Adrenal gland (tissue), 12 donors: Measurements from ENCODE around the gene RAB34. TPM values are rescaled to one million over a fixed set of nuclear protein-coding genes. Genes with fewer than 3 reads are reported as not detected.

Experiments used
- DNase-seq, 7 donors: peaks; one replicate each; pipeline ENCODE4 v3.0.0-alpha.2; 2019 to 2020
- H3K27ac ChIP-seq, 5 donors: fragments of 200-600 bp; sonication (generic) in 4 of 5; 1 replicate in 3 of 5; 2 replicates in 2 of 5; pipeline versions ENCODE4 v1.5.1 to v1.8.0; 2016 to 2020; ENCODE audit warnings: mild to moderate bottlenecking in 1 of 5
- H3K27me3 ChIP-seq: fragments of 200-600 bp; 2 replicates; pipeline ENCODE4 v1.8.0; 2021
- H3K36me3 ChIP-seq, 2 donors: fragments of 200-600 bp; replicated peaks in 1 of 2; 1 replicate in 1 of 2; 2 replicates in 1 of 2; pipeline versions ENCODE4 v1.5.1 to v1.8.0; 2018 to 2022
- H3K4me1 ChIP-seq, 2 donors: fragments of 200-600 bp; replicated peaks in 1 of 2; 1 replicate in 1 of 2; 2 replicates in 1 of 2; pipeline versions ENCODE4 v1.5.1 to v1.8.0; 2018 to 2021
- H3K4me3 ChIP-seq, 4 donors: fragments of 200-600 bp; sonication (generic) in 3 of 4; one replicate each; pipeline ENCODE4 v1.5.1; 2016 to 2018
- H3K9me3 ChIP-seq, 3 donors: fragments of 200-600 bp; sonication (generic) in 1 of 3; replicated peaks in 1 of 3; 1 replicate in 2 of 3; 2 replicates in 1 of 3; pipeline versions ENCODE4 v1.5.1 to v1.8.0; 2016 to 2021
- POLR2A ChIP-seq, 2 donors: fragments of 450-650 bp; IDR thresholded peaks; one replicate each; pipeline ENCODE4 v1.6.1; 2017; ENCODE audit warnings: antibody characterized with exemption in 2 of 2, mild to moderate bottlenecking in 2 of 2, moderate library complexity in 1 of 2
- WGBS, 4 donors: extraction: QIAGEN DNeasy Blood & Tissue Kit in 2 of 4; methylation state at CpG; one replicate each; pipeline versions ENCODE4 v1.1.5 to v1.1.7; 2013 to 2017; 5-methylcytosine and 5-hydroxymethylcytosine counted together
- intact Hi-C, 2 donors: fragments of 100-400 bp; cut with DNase I; formaldehyde crosslinking; loops; one replicate each; pipeline versions ENCODE4 v1.14.1 to v1.15.0; 2022 to 2023
- polyA plus RNA-seq, 3 donors: library from polyadenylated mRNA; stranded (reverse); fragments of 200-250 nt in 2 of 3; fragments of 350-450 nt in 1 of 3; fragmentation: Illumina TruSeq in 1 of 3; extraction: RNeasy Lipid Tissue Mini Kit (QIAGEN cat#74804) in 1 of 3; gene quantifications; one replicate each; pipeline ENCODE4 v1.2.3, GENCODE V29; 2013 to 2014
- total RNA-seq, 9 donors: library from RNA; depleted of rRNA in 4 of 9; stranded (reverse); fragments of >200 nt in 4 of 9; fragments of 120-200 nt in 1 of 9; fragmentation: NEBNext Ultra II Directional in 1 of 9; extraction: Animal tissue kit (Norgen Biotek cat#: 25700) in 1 of 9; gene quantifications; one replicate each; pipeline versions ENCODE4 v1.1.0 to v1.2.4, GENCODE V29; 2013 to 2023
- TF ChIP-seq, protein P1 (sequence below), 6 experiments: fragments of 450-650 bp in 4 of 6; fragments of 200-600 bp in 2 of 6; sonication (generic) in 1 of 6; IDR thresholded peaks; 1 replicate in 5 of 6; 2 replicates in 1 of 6; pipeline versions ENCODE4 v1.5.1 to v1.8.0; 2016 to 2021; ENCODE audit warnings: antibody characterized with exemption in 6 of 6, mild to moderate bottlenecking in 2 of 6, moderate library complexity in 1 of 6
- donor health status: healthy with polysubstance abuse.
- donor health status: Bipolar disorder and iron deficiency.
- donor health status: DM: yes; HTN: yes; CAD: no.
- donor health status: DM: no; HTN: no; CAD: no.
- donor health status: DM: no; HTN: no; CAD: no.
- donor health status: DM: yes; HTN: yes; CAD: no.

Gene RAB34
- total and polyA plus RNA-seq, 12 donors: 111 to 332 (median 146) TPM

DNA sequence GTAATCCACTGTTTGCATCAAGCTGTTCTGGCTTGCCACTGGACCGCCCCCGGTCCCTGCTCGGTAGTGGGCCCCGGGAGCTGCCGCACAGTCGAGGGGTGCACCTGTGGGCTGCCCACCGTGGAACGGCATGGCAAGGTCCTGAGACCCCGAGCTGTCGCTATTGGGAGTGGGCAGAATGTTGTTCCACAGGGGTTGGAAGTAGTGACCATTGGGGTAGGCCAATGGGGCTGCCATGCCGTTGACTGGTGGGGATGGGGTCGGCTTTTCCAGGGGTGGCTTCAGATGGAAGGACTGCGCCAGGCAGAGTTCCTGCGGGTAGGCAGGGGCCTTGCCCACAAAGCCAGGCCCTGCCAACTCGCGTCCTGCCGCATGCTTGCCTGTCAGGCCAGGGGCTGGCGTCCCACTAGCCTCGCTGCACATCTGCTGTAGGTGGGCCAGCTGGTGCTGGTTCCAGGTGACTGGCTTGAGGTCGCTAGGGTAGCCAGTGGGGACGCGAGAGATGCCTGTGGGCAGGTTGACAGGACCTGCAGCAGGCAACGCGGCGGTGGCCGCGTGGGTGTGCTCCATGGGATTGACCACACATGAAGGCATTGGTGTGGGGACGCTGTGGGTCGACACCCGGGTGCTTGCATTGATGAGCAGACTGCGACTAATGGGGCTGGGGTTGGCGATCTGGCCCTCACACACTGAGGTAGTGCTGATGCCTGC is 40.9 kb upstream of the RAB34 start:
- H3K27me3 ChIP-seq: no peaks in the 10 kb centered on the region
- intact Hi-C loops: loop anchor here in 1 of 2 donors (10.0 kb wide), 2 partner anchors 86 to 156 kb away; partner anchors contain the start of gene FAM222B
- H3K27ac ChIP-seq: no peak overlapping the region
- no peaks in the 10 kb centered on the region for H3K9me3 ChIP-seq
- WGBS, 4 donors: 96 to 97% (median 96%) methylated on average over 21 to 32 of the region's 32 CpGs
- TF ChIP-seq, protein P1, sequence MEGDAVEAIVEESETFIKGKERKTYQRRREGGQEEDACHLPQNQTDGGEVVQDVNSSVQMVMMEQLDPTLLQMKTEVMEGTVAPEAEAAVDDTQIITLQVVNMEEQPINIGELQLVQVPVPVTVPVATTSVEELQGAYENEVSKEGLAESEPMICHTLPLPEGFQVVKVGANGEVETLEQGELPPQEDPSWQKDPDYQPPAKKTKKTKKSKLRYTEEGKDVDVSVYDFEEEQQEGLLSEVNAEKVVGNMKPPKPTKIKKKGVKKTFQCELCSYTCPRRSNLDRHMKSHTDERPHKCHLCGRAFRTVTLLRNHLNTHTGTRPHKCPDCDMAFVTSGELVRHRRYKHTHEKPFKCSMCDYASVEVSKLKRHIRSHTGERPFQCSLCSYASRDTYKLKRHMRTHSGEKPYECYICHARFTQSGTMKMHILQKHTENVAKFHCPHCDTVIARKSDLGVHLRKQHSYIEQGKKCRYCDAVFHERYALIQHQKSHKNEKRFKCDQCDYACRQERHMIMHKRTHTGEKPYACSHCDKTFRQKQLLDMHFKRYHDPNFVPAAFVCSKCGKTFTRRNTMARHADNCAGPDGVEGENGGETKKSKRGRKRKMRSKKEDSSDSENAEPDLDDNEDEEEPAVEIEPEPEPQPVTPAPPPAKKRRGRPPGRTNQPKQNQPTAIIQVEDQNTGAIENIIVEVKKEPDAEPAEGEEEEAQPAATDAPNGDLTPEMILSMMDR (IDR thresholded peaks at IDR 0.05): no peak
- no peak for TF ChIP-seq POLR2A (IDR thresholded peaks at IDR 0.05)
- no peak for DNase-seq
- H3K36me3 ChIP-seq: peaks cover 0 to 24% of the 10 kb centered on the region in 2 donors
- no peaks in the 10 kb centered on the region for H3K4me1 ChIP-seq
- no peak overlapping the region for H3K4me3 ChIP-seq

DNA sequence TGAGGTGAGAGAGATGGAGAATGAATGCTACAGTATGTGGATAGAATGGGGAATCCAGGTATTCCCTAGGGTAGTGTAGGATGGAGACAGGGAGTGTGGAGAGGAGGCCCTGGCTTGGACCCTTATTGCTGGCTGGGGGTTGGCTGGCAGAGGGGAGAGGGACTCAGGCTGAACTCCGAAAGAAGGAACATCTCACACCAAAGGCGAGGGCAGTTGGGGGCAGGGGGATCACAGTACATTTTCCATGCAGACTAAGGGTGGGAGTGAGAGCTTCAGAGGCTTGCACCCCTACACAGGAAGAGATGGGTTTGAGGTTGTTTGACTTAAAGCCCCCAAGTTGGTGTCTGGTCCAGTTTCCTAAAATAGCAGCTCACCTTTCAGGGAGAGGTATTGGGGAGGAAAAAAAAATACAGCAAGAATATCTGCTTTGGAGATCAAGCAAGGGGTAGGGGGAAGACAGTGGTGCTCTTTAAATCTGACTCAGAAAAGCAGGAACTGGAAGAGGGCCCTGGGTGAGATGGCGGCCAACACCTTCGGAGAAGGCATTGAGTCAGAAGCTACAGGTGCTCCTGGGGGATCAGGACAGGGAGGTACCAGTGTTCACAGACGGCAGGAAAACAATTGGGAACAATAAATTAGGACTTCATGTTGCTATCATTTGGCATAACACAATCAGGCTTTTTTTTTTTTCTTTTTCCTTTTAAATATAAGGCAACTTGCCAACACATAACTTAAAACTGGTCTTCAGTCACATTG is 38.6 kb upstream of the RAB34 start:
- intact Hi-C loops: loop anchor here in 1 of 2 donors (10.0 kb wide), 2 partner anchors 89 to 159 kb away; partner anchors contain the start of gene FAM222B
- H3K27me3 ChIP-seq: no peaks in the 10 kb centered on the region
- no peak for TF ChIP-seq POLR2A (IDR thresholded peaks at IDR 0.05)
- TF ChIP-seq, protein P1 (IDR thresholded peaks at IDR 0.05): no peak
- no peak overlapping the region for H3K4me3 ChIP-seq
- H3K36me3 ChIP-seq: peaks cover 0 to 24% of the 10 kb centered on the region in 2 donors
- no peaks in the 10 kb centered on the region for H3K9me3 ChIP-seq
- no peak overlapping the region for H3K27ac ChIP-seq
- DNase-seq: no peak
- 71 to 79% (median 75%) methylated on average over 5 of the region's 5 CpGs for WGBS, 4 donors
- no peaks in the 10 kb centered on the region for H3K4me1 ChIP-seq

DNA sequence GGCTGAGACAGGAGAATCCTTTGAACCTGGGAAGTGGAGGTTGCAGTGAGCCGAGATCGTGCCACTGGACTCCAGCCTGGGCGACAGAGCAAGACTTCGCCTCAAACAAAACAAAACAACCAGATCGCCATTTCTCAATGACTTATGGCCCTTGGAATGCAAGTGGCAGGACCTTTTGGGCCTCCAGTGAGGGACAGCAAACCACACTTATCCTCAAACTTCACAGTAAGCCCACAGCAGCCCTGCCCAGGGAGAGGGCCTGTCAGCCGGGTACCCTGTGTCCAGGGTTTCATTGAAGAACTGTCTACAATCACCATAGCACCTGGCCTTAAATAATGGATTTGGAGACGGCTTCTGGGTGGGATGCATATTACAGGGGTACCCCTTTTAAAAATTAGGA is 37.8 kb upstream of the RAB34 start:
- Histone ChIP-seq H3K27ac (no peak overlapping the region), H3K4me3 (no peak overlapping the region), H3K9me3 (no peaks in the 10 kb centered on the region), H3K4me1 (no peaks in the 10 kb centered on the region), H3K27me3 (no peaks in the 10 kb centered on the region), H3K36me3 (peaks cover 0 to 24% of the 10 kb centered on the region in 2 donors)
- intact Hi-C loops: loop anchor here in 1 of 2 donors (10.0 kb wide), 2 partner anchors 89 to 159 kb away; partner anchors contain the start of gene FAM222B
- TF ChIP-seq, protein P1 (IDR thresholded peaks at IDR 0.05): no peak
- TF ChIP-seq POLR2A (IDR thresholded peaks at IDR 0.05): no peak
- no peak for DNase-seq
- WGBS, 4 donors: 80 to 91% (median 86%) methylated on average over 3 to 7 of the region's 7 CpGs
